Activated T-helper 1 cell treated with Interleukin-2 at 50 U/mL for 16 hours (primary cell): ENCODE measurements around the gene SBF2.
"Not testable (repeated sequence)": the region's sequence is repeated elsewhere in the genome, so short reads cannot be mapped to it uniquely, and the experiment has no call there.

Experiments used
- DNase-seq: peaks from one replicate; pipeline ENCODE4 v3.0.0-alpha.2; 2020; ENCODE audit warnings: low read depth

The SBF2 gene

DNA sequence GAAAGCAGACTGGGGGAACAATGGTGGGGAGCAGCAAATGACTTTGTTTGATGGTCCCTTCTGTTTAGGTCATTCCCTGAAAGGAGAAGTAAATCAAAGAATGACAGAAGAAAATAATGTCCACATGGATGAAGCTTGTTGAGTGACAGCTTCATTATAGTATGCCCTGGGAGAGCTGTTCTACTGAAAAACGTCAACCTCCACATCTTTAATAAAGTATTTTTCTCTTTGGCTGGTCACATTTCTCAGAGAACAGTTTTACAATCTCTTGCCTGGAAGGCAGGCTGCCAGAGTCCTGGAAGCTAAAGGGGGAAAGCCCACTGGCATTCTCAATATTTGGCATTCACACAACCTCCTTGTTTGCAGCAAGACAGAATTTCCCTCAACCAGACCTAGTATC lies 342.2 kb downstream of the SBF2 start:
- DNase-seq, result no peak

- DNase-seq, result no peak
Observed at GRCh38 chr11:9950462-9950861, 343.6 kb downstream of the SBF2 start.

DNA sequence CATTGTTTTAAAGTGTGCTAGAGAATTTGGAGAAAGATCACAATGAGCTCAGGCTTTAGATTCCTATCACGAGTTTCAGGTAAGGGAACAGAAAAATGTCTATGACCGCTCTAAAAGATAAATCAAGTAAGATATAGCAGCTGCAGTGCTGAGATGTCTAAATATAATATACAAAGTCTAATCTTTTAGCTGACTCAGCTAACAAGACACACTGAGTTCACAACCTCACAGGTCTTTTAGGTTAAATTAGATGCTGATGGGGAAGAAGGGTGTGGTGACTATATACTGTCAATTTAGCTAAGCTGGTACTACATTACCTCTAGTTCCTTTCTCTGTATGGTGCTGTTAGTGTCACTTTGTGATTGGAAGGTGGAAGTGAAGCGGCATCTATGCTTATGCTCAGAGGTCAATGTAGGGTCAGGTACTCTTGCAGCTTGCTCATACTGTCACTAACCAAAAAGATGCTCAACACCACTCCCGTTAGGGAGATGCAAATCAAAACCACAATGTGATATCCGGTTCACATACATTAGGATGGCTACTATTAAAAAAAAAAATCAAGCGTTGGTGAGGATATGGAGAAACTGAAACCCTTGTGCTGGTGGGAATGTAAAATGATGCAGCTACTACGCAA lies 346.7 kb downstream of the SBF2 start:
- DNase-seq, result no peak

- not testable (repeated sequence) for DNase-seq
Observed at GRCh38 chr11:9945680-9946079, 348.3 kb downstream of the SBF2 start.

- DNase-seq, result no peak
Observed at GRCh38 chr11:9943386-9944110, 350.5 kb downstream of the SBF2 start.

- no peak for DNase-seq
Observed at GRCh38 chr11:9941991-9942390, 352.0 kb downstream of the SBF2 start.

DNA sequence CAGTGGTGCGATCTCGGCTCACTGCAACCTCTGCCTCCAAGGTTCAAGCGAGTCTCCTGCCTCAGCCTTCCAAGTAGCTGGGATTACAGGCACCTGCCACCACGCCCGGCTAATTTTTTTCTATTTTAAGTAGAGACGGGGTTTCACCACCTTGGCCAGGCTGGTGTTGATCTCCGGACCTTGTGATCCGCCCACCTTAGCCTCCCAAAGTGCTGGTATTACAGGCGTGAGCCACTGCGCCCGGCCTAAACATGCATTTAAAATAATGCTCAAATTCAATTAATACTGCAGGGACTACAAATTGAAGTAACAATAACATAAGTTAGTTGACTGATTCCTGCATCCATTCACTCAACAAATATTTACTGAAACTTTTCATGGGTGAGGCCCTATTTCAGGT lies 354.9 kb downstream of the SBF2 start:
- DNase-seq, result not testable (repeated sequence)

GRCh38 chr11:9936754-9937153 lies 357.3 kb downstream of the SBF2 start:
- no peak for DNase-seq

GRCh38 chr11:9932843-9933242 lies 361.2 kb downstream of the SBF2 start:
- not testable (repeated sequence) for DNase-seq

DNA sequence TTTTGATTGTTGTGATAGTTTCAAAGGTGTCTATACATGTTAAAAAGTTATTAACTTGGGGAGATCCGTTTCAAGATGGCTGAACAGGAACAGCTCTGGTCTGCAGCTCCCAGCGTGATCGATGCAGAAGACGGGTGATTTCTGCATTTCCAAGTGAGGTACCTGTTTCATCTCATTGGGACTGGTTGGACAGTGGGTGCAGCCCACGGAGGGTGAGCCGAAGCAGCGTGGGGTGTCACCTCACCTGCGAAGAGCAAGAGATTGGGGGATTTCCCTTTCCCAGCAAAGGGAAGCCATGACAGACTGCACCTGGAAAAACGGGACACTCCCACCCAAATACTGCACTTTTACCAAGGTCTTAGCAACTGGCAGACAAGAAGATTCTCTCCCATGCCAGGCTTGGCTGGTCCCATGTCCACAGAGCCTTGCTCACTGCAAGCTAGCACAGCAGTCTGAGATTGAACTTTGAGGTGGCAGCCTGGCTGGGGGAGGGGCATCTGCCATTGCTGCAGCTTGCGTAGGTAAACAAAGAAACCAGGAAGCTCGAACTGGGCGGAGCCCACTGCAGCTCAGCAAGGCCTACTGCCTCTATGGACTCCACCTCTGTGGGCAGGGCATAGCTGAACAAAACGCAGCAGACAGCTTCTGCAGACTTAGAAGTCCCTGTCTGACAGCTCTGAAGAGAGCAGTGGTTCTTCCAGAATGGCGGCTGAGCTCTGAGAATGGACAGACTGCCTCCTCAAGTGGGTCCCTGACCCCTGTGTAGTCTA lies 363.3 kb downstream of the SBF2 start:
- DNase-seq, result not testable (repeated sequence)

GRCh38 chr11:9927670-9928069 lies 366.3 kb downstream of the SBF2 start:
- DNase-seq, result no peak

DNA sequence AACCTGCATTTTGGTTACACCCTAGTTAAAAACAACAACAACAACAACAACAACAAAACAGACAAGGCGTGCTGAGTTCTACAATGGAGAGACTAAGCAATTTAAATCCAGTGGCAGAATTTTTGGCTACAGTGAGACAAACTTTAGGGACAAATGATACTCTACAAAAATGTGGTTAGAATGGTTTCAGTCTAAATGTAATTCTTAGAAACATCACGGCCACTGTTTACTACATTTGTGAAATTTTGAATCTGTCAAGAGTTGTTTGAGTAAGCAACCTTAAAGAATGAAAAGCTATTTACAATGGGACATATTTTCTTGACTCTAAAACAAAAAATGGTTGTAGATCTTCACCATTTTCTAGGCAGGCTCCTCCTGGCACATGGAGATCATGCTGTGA lies 370.7 kb downstream of the SBF2 start:
- no peak for DNase-seq

DNA sequence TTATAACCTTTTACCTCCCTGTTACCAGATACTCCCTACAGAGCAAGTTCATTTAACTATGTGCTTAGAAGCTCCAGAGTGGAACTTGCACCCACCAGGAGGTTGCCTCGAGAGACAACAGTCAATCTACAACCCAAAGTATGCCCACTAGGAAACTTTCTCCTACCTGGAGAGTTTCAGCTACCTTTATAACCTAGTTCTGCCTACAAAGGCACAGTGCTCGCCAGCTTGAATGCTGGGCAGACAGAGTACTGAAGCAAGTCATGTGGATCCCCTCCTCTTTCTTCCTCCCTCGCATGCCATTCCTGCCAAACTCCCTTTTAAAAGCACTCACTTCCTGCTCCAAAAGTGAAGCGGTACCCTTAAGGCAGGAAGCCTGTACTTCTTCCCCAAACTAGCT lies 371.2 kb downstream of the SBF2 start:
- DNase-seq, result no peak

- no peak for DNase-seq
Observed at GRCh38 chr11:9916480-9916879, 377.5 kb downstream of the SBF2 start.

DNA sequence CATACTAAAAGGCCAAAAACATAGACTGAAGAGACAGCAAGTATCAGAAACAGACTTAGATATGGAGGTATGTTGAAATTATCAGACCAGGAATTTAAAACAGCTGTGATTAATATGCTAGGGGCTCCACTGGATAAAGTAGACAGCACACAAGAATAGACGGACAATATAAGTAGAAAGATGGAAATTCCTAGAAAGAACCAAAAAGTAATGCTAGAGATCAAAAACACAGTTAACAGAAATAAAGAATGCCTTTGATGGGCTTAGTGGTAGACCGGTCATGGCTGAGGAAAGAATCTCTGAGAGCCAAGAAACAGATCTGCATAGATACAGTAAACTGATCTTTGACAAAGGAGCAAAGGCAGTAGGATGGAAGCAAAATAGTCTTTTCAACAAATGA lies 380.0 kb downstream of the SBF2 start:
- no peak for DNase-seq

GRCh38 chr11:9905960-9906791 lies 387.8 kb downstream of the SBF2 start:
- no peak for DNase-seq

GRCh38 chr11:9905501-9905951 lies 388.5 kb downstream of the SBF2 start:
- DNase-seq, result no peak

DNA sequence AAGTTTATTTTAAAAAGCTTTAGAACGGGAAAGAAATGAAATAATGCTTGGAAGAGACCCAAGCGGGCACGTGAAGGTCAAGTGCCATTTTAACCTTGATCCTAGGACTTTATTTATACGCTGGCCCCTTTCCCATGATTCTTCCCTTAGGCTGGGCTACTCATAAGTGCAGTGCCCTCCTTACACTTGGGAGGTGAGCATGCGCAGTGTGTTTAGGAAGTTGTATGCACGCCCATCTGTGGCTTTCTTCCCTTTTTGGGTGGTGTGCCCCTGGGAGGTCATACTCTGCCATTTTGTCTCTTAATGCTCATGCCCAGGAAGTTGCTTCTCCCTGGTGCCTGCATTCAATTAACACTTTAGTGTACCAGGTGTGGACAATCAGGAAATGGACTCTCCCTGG lies 390.4 kb downstream of the SBF2 start:
- DNase-seq, result no peak

DNA sequence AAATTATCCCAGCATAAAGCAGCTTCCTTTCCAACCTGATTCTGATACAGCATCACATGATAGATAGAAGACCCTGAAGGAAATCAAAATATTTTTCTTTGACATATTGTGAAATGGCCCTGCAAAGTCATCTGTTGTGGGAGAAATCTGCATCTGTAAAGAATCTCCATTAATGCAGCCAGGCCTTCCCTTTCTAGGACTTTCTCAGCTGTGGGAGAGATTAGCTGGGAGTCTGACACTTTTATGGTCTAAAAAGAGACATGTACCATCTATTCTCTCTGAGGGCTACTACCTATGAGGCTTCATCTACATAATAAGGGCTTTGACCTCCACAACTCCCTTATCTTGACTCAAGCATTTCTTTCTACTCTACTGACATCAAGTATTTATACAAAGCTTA lies 392.1 kb downstream of the SBF2 start:
- DNase-seq, result no peak

DNA sequence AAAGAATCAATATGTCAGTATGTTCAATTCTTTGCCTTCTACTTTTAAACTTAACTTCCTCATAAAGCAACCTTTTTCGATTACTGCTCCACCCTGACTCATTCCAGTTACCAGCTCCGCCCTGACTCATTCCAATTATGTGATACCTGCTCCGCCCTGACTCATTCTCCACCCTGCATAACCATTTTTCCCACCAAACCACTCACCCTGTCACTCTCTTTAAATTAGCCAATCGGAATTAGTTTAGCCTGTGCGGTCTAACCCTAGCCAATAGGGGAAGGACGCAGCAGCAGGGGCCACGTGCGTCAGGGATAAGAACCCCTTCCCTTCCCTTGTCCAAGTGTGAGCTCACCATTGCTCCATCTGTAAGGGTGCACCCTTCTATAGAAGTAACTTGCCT lies 393.8 kb downstream of the SBF2 start:
- not testable (repeated sequence) for DNase-seq

DNA sequence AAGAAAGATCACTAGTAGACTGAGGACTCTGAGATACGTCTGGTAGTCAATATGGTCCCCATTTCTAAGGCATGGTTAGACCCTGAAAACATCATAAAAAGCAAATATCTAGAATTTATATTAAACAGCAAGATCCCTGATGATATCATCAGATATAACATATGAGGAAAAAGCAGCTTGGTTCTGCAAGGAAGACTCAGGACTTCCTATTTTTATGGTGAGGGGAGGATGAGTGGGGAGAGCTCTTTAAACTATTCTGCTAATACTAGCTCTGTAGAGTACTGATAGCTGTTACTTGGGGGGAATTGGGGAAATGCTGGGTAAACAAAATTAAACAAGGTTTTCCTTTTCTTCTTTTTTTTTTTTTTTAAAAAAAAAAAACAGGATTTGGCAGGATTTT lies 394.3 kb downstream of the SBF2 start:
- DNase-seq, result no peak

GRCh38 chr11:9896902-9897301 lies 397.1 kb downstream of the SBF2 start:
- DNase-seq, result no peak
